ENCODE data around the gene DCAF11. TPM values are rescaled to one million over a fixed set of nuclear protein-coding genes. Genes with fewer than 3 reads are reported as not detected.

The DCAF11 gene
- total and polyA plus RNA-seq, 2 of the 13 experiments (the other 11 are each of a cell fraction or from before 2014, with no cell fraction given) = 150 to 257 TPM

- TF ChIP-seq, protein P1, sequence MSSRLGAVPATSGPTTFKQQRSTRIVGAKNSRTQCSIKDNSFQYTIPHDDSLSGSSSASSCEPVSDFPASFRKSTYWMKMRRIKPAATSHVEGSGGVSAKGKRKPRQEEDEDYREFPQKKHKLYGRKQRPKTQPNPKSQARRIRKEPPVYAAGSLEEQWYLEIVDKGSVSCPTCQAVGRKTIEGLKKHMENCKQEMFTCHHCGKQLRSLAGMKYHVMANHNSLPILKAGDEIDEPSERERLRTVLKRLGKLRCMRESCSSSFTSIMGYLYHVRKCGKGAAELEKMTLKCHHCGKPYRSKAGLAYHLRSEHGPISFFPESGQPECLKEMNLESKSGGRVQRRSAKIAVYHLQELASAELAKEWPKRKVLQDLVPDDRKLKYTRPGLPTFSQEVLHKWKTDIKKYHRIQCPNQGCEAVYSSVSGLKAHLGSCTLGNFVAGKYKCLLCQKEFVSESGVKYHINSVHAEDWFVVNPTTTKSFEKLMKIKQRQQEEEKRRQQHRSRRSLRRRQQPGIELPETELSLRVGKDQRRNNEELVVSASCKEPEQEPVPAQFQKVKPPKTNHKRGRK (CRISPR knock-in tag; IDR thresholded peaks at IDR 0.05) = 0 out of 2 replicates have a peak, but pooled peaks have one; percentile 18
- TF ChIP-seq NFYB (CRISPR knock-in tag; IDR thresholded peaks at IDR 0.05) = no peak
These were observed 40.5 kb downstream of the DCAF11 start (continued) for GRCh38 chr14:24155100-24155499.

DNA sequence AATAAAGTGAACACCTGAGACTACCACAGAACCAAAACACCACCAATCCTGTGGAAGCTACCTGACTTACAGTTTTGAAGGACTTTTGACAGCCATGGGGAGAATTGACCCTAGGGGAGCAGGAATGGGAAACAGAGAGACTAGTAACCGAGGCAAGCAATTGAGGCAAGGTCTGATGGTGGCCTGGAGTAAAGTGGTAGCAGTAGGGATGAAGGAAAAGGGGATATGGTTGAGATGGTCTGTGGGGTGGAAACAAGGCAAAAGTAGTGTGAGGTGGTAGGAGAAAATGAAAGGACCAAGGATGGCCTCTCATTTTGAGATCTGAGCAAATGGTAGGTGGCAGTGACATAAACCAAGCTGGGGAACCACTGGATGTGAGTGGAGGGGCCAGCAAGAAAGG, 42.3 kb downstream of the DCAF11 start:
- no peak overlapping the region for H3K4me2 ChIP-seq (ENCODE audit: low read depth, low read length)
- ChIA-PET POLR2A (interaction anchor here (0.6 to 11.8 kb wide), 4 partner anchors 8 to 86 kb away, joined by 5 to 233 read pairs (median 108); partner anchors contain the start of genes DCAF11, EMC9, NRL and PSME1), CTCF (ENCODE audit: low intra/inter-chr PET ratio, low total read pairs) (no interaction called here)
- H2AFZ ChIP-seq (ENCODE audit: low read length) = no peak overlapping the region
- no peak overlapping the region for H3K9ac ChIP-seq (ENCODE audit: insufficient read depth, low read depth, low read length)
- no peak overlapping the region for H3K27ac ChIP-seq (ENCODE audit: extremely low read length, insufficient read depth, low read length)
- peaks cover 21% of the 10 kb centered on the region for H3K4me1 ChIP-seq (ENCODE audit: insufficient read depth, low read length)
- DNase-seq (ENCODE audit: low spot score) = no peak
- BruUV-seq (replicated peaks) = no TSS peak
- no peaks in the 10 kb centered on the region; a peak in 1 of 5 replicates for H3K27me3 ChIP-seq (ENCODE audit: control insufficient read depth in 1 of 2, insufficient read depth in 2 of 2, low read length in 2 of 2)
- H3K4me3 ChIP-seq (replicated peaks in 1 of 3; ENCODE audit: insufficient read depth in 1 of 3, low read depth in 2 of 3, low read length in 3 of 3) = no peak overlapping the region
- intact Hi-C loops (cut with micrococcal nuclease; ENCODE audit: unreplicated experiment) (no loop called here), in situ Hi-C loops (cut with HindIII; ENCODE audit: extremely low pct_ligation_motif_present, low pct_unique_long_range_greater_than_20kb) (no loop called here)
- no peaks in the 10 kb centered on the region for H3K9me3 ChIP-seq (ENCODE audit: low read length)
- 97% methylated on average over 1 of the region's 1 CpG for WGBS (ENCODE audit: low lambda C conversion rate)
- FAIRE-seq = no peak
- no peak for ATAC-seq
- peaks cover 1% of the 10 kb centered on the region for H3K79me2 ChIP-seq (ENCODE audit: insufficient read depth, low read length)
- H3K36me3 ChIP-seq (replicated peaks in 1 of 2; ENCODE audit: control insufficient read depth in 1 of 2, insufficient read depth in 2 of 2, low read length in 2 of 2) = peaks cover 49 to 61% of the 10 kb centered on the region in 2 experiments
- H4K20me1 ChIP-seq (ENCODE audit: insufficient read depth, low read length) = no peaks in the 10 kb centered on the region; the same call in 1 of the 2 replicates
- TF ChIP-seq DPF2 (CRISPR knock-in tag; IDR thresholded peaks at IDR 0.05; ENCODE audit: borderline replicate concordance, low read depth) (no peak), POLR2AphosphoS5 (IDR thresholded peaks at IDR 0.05; ENCODE audit: low read depth, low read length) (0 out of 2 replicates have a peak, but pooled peaks have one; percentile 27), ZNF605 (CRISPR knock-in tag; IDR thresholded peaks at IDR 0.05) (0 out of 2 replicates have a peak, but pooled peaks have one; percentile 21), MZF1 (CRISPR knock-in tag; IDR thresholded peaks at IDR 0.05; ENCODE audit: borderline replicate concordance) (0 out of 2 replicates have a peak, but pooled peaks have one; percentile 33), PRDM15 (CRISPR knock-in tag; IDR thresholded peaks at IDR 0.05) (no peak), ZNF589 (CRISPR knock-in tag; conservative IDR thresholded peaks at IDR 0.05) (no peak), NONO (IDR thresholded peaks at IDR 0.05) (0 out of 2 replicates have a peak, but pooled peaks have one; percentile 29), NONO (CRISPR knock-in tag; conservative IDR thresholded peaks at IDR 0.05) (no peak), ZUFSP (CRISPR knock-in tag; IDR thresholded peaks at IDR 0.05; ENCODE audit: borderline replicate concordance) (no peak), TCF12 (IDR thresholded peaks at IDR 0.05) (no peak), TCF12 (CRISPR knock-in tag; IDR thresholded peaks at IDR 0.05) (no peak), BHLHE40 (IDR thresholded peaks at IDR 0.05; ENCODE audit: low read length) (no peak), PLRG1 (conservative IDR thresholded peaks at IDR 0.05) (0 out of 2 replicates have a peak, but pooled peaks have one; percentile 40), FOXA1 (IDR thresholded peaks at IDR 0.05) (0 out of 2 replicates have a peak, but pooled peaks have one; percentile 33), FOXA1 (CRISPR knock-in tag; IDR thresholded peaks at IDR 0.05) (no peak), ZSCAN9 (CRISPR knock-in tag; IDR thresholded peaks at IDR 0.05; ENCODE audit: borderline replicate concordance) (no peak)
